ENCODE measurements around the gene WNT10A.

The WNT10A gene

GRCh38 chr2:218880102-218880858 lies at the start of gene WNT10A:
Gene WNT10A, plus strand, starts transcription at chr2:218880852. Its CDS starts 144 bp downstream, at chr2:218880996.
- H3K27ac ChIP-seq = no peak within 1 kb of the TSS
- TF ChIP-seq CTCF (IDR thresholded peaks at IDR 0.05) = no peak
- TF ChIP-seq ZFX (IDR thresholded peaks at IDR 0.05; ENCODE audit: borderline replicate concordance) = no peak

DNA sequence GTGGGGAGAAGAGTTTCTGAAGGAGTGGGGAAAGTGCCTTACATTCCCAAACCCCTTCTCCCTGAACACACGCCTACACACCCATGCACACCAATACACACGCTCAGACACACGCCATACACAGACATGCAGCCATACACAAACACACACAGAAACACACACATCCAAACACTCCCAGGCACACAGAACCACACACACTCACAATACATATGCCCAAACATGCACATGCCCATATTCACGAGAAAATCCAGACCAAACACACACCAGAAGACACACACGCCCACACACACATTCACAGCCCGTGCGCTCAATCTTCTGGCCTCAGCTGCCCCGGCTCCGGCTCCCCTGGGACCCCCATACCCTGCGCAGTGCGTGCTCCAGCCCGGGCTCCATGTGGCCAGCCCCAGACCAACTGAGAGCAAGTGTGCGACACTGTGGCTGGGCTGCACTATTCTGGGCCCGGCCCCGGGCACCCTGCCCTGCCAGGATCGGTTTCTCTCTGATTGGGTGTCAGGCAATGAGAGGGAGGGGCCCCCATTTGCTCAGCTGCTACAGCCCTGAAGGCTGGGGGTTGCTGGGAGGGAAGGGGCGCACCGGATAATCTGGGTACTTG lies 49.2 kb upstream of the WNT10A start, which contains the start of gene PRKAG3:
PRKAG3 (minus strand) TSS at position 426 of the 613 bp plus-strand sequence.
- H3K27ac ChIP-seq = no peak within 1 kb of the TSS
- TF ChIP-seq ZFX (IDR thresholded peaks at IDR 0.05; ENCODE audit: borderline replicate concordance) (no peak), CTCF (IDR thresholded peaks at IDR 0.05) (no peak)

GRCh38 chr2:218832081-218832480 lies 48.6 kb upstream of the WNT10A start:
- TF ChIP-seq ZFX (IDR thresholded peaks at IDR 0.05; ENCODE audit: borderline replicate concordance) (no peak), CTCF (IDR thresholded peaks at IDR 0.05) (no peak)
- no peak overlapping the region for H3K27ac ChIP-seq

DNA sequence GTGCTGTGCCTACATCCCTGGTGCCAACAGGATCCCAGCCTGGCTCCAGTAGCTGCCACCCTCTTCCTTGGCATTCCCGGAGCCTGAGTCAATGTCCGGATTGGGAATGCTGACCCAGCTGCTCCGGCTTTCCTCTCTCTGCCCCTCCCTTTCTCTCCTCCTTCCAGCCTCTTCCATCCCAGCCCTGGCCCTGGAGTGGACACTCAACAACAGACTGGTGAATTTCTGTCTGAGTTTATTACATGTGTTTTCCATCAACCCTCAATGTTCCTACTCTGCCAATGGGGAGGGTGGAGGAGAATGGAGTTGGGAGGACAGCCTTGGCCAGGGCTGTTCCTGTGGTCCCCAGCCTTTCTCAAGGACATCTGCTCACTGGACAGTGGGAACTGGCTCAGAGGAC lies 48.1 kb upstream of the WNT10A start:
- TF ChIP-seq CTCF (IDR thresholded peaks at IDR 0.05) (no peak), ZFX (IDR thresholded peaks at IDR 0.05; ENCODE audit: borderline replicate concordance) (no peak)
- no peak overlapping the region for H3K27ac ChIP-seq

- TF ChIP-seq CTCF (IDR thresholded peaks at IDR 0.05) (no peak), ZFX (IDR thresholded peaks at IDR 0.05; ENCODE audit: borderline replicate concordance) (no peak)
- no peak overlapping the region for H3K27ac ChIP-seq
These were observed 47.5 kb upstream of the WNT10A start for GRCh38 chr2:218833023-218833609.

GRCh38 chr2:218834685-218835084 lies 46.0 kb upstream of the WNT10A start:
- H3K27ac ChIP-seq = no peak overlapping the region
- TF ChIP-seq CTCF (IDR thresholded peaks at IDR 0.05) (no peak), ZFX (IDR thresholded peaks at IDR 0.05; ENCODE audit: borderline replicate concordance) (no peak)

- no peak for TF ChIP-seq CTCF (IDR thresholded peaks at IDR 0.05)
- TF ChIP-seq ZFX (IDR thresholded peaks at IDR 0.05; ENCODE audit: borderline replicate concordance) = no peak
- no peak overlapping the region for H3K27ac ChIP-seq
These were observed 43.2 kb upstream of the WNT10A start for GRCh38 chr2:218837495-218837894.

Measured in 22Rv1 (cell line).